Inferior parietal cortex (tissue), 1 donor: ENCODE measurements around the gene BUB3.

Experiments
- DNase-seq: peaks from one replicate; pipeline ENCODE4 v3.0.0-alpha.2; 2016; ENCODE audit errors: extremely low spot score

The BUB3 gene

GRCh38 chr10:123140983-123141390 lies 13.2 kb upstream of the BUB3 start:
- DNase-seq, result no peak

GRCh38 chr10:123141791-123142700 lies 12.2 kb upstream of the BUB3 start:
- DNase-seq, result no peak

- no peak for DNase-seq
Measured at GRCh38 chr10:123142701-123143161, 11.5 kb upstream of the BUB3 start.

GRCh38 chr10:123143162-123143824 lies 10.9 kb upstream of the BUB3 start:
- no peak for DNase-seq

GRCh38 chr10:123143825-123144168 lies 10.4 kb upstream of the BUB3 start:
- DNase-seq, result no peak

- no peak for DNase-seq
Measured at GRCh38 chr10:123144697-123145541, 9.3 kb upstream of the BUB3 start.

GRCh38 chr10:123145542-123146012 lies 8.6 kb upstream of the BUB3 start:
- no peak for DNase-seq

GRCh38 chr10:123146013-123146893 lies 7.9 kb upstream of the BUB3 start:
- DNase-seq, result no peak

GRCh38 chr10:123146894-123147634 lies 7.1 kb upstream of the BUB3 start:
- DNase-seq, result no peak

GRCh38 chr10:123147635-123148413 lies 6.4 kb upstream of the BUB3 start, which contains the start of gene HMX2:
HMX2 (plus strand) TSS chr10:123148136; CDS start chr10:123148379, 243 bp downstream.
- no peak for DNase-seq

GRCh38 chr10:123148414-123149161 lies 5.6 kb upstream of the BUB3 start:
- no peak for DNase-seq

GRCh38 chr10:123149162-123149567 lies 5.0 kb upstream of the BUB3 start:
- no peak for DNase-seq

GRCh38 chr10:123149568-123150270 lies 4.5 kb upstream of the BUB3 start:
- DNase-seq, result no peak

- DNase-seq, result no peak
Measured at GRCh38 chr10:123150271-123150985, 3.8 kb upstream of the BUB3 start.

GRCh38 chr10:123150986-123151736 lies 3.0 kb upstream of the BUB3 start:
- DNase-seq, result no peak

GRCh38 chr10:123151737-123152135 lies 2.5 kb upstream of the BUB3 start:
- no peak for DNase-seq
